NCI-H1105 (cell line): Measurements from ENCODE around the gene DENND4C.
"Not testable (repeated sequence)": the region's sequence is repeated elsewhere in the genome, so short reads cannot be mapped to it uniquely, and the experiment has no call there.

Source experiments
- DNase-seq: peaks from one replicate; lab custom pipeline; 2025; lab: John Stamatoyannopoulos, UW

The DENND4C gene

GRCh38 chr9:19266778-19267384 lies 36.4 kb downstream of the DENND4C start:
- not testable (repeated sequence) for DNase-seq

- no peak for DNase-seq
These were observed 39.1 kb downstream of the DENND4C start for GRCh38 chr9:19269582-19269981.

- no peak for DNase-seq
These were observed 40.0 kb downstream of the DENND4C start for GRCh38 chr9:19270421-19270949.

GRCh38 chr9:19271081-19271480 lies 40.6 kb downstream of the DENND4C start:
- DNase-seq: no peak

GRCh38 chr9:19281801-19282200 lies 51.3 kb downstream of the DENND4C start:
- DNase-seq: no peak

- no peak for DNase-seq
These were observed 52.7 kb downstream of the DENND4C start for GRCh38 chr9:19283072-19283710.

- no peak for DNase-seq
These were observed 54.2 kb downstream of the DENND4C start for GRCh38 chr9:19284729-19285128.

GRCh38 chr9:19286634-19287188 lies 56.2 kb downstream of the DENND4C start:
- no peak for DNase-seq

GRCh38 chr9:19288081-19288480 lies 57.6 kb downstream of the DENND4C start:
- DNase-seq: no peak

GRCh38 chr9:19290103-19290502 lies 59.6 kb downstream of the DENND4C start:
- DNase-seq: no peak

- DNase-seq: no peak
These were observed 63.7 kb downstream of the DENND4C start for GRCh38 chr9:19294219-19294618.

GRCh38 chr9:19298436-19299000 lies 68.0 kb downstream of the DENND4C start:
- DNase-seq: no peak

- no peak for DNase-seq
These were observed 72.7 kb downstream of the DENND4C start for GRCh38 chr9:19303216-19303615.

- no peak for DNase-seq
These were observed 76.1 kb downstream of the DENND4C start for GRCh38 chr9:19306568-19306967.

- DNase-seq: no peak
These were observed 79.8 kb downstream of the DENND4C start for GRCh38 chr9:19310246-19310645.

GRCh38 chr9:19313573-19313972 lies 83.1 kb downstream of the DENND4C start:
- no peak for DNase-seq

- DNase-seq: no peak
These were observed 90.0 kb downstream of the DENND4C start for GRCh38 chr9:19320495-19320894.

- DNase-seq: no peak
These were observed 101.4 kb downstream of the DENND4C start for GRCh38 chr9:19331877-19332276.

- DNase-seq: no peak
These were observed 105.7 kb downstream of the DENND4C start for GRCh38 chr9:19336166-19336565.

- no peak for DNase-seq
These were observed 112.5 kb downstream of the DENND4C start for GRCh38 chr9:19342947-19343346.

GRCh38 chr9:19358701-19359100 lies 128.2 kb downstream of the DENND4C start:
- no peak for DNase-seq

- DNase-seq: no peak
These were observed 138.6 kb downstream of the DENND4C start for GRCh38 chr9:19369107-19369506.

- no peak for DNase-seq
These were observed 141.4 kb downstream of the DENND4C start for GRCh38 chr9:19371942-19372341.
